Bronchial smooth muscle cell (primary cell): ENCODE measurements around the gene ASTL. TPM values are rescaled to one million over a fixed set of nuclear protein-coding genes. Genes with fewer than 3 reads are reported as not detected.

ENCODE experiments used
- total RNA-seq: library from RNA; depleted of rRNA; stranded (reverse); fragments of >200 nt; gene quantifications from 2 replicates; pipeline ENCODE4 v1.2.1, GENCODE V29; 2014

ASTL gene
- not detected in 2 replicates for total RNA-seq

GRCh38 chr2:96138179-96139145 is at the start of gene ASTL:
ASTL (minus strand) TSS chr2:96138502; CDS start chr2:96138436, 66 bp downstream.

GRCh38 chr2:96145036-96145847 is 6.9 kb upstream of the ASTL start, which contains the start of gene DUSP2:
DUSP2 (minus strand) TSS chr2:96145440; CDS start chr2:96145354, 86 bp downstream.

DNA sequence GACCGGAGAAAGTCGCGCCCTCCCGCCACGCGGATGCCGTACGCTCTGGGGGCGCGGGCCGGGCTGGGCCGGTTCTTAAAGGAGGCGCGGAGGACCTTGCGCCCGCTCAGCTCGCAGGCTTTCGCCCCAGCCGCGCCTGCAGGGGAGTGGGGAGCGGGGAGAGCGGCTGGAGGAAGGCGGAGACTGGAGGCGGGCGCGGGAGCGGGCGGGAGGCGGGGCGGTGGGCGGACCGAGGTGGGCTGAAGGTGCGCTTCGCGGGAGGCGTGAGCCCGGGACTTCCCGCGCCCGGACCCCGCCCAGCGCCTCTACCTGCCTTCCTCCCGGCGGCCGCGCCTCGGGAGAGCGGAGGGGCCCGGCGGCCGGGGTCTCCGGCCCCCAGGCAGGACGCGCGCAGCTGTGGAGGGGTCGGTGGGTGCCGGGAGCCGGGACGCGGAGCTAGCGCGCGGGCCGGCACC is 21.9 kb downstream of the ASTL start, which contains the start of gene ADRA2B:
ADRA2B (minus strand) TSS at position 148 of the 455 bp plus-strand sequence. CDS start 422 bp downstream, outside the sequence.

Other genes starting within 250 kb of the ASTL start
- gene ANKRD36C, start 146.7 kb downstream of the ASTL start, total RNA-seq = 24.7 and 25.8 TPM in 2 replicates
- gene GPAT2, start 103.6 kb downstream of the ASTL start, total RNA-seq = 0.79 and 1.0 TPM in 2 replicates
- gene ADRA2B, start 21.9 kb downstream of the ASTL start, total RNA-seq = not detected in 2 replicates
- gene DUSP2, start 6.9 kb upstream of the ASTL start, total RNA-seq = 0.94 and 1.1 TPM in 2 replicates
- gene STARD7, start 70.3 kb upstream of the ASTL start, total RNA-seq = 70.5 and 81.0 TPM in 2 replicates
- 10.6 and 10.7 TPM in 2 replicates for gene TMEM127, start 127.5 kb upstream of the ASTL start, total RNA-seq
- gene CIAO1, start 127.7 kb upstream of the ASTL start, total RNA-seq = 62.4 and 66.5 TPM in 2 replicates
- gene SNRNP200, start 167.0 kb upstream of the ASTL start, total RNA-seq = 43.0 and 46.2 TPM in 2 replicates
- gene ITPRIPL1, start 186.8 kb upstream of the ASTL start, total RNA-seq = 2.7 and 3.7 TPM in 2 replicates
- 0.86 and 2.2 TPM in 2 replicates for gene NCAPH, start 197.3 kb upstream of the ASTL start, total RNA-seq